Raji (cell line): ENCODE data around the gene MSH5.

Experiments
- POLR2A ChIP-seq: IDR thresholded peaks from 2 replicates; pipeline ENCODE4 v1.6.1; 2011; ENCODE audit warnings: low read depth, low read length, control low read depth; ENCODE audit not compliant: insufficient read depth

Gene MSH5

GRCh38 chr6:31775184-31775583, 35.4 kb downstream of the MSH5 start:
- no peak for TF ChIP-seq POLR2A

GRCh38 chr6:31775633-31776484, 36.1 kb downstream of the MSH5 start:
- TF ChIP-seq POLR2A: no peak

GRCh38 chr6:31776485-31776988, 36.7 kb downstream of the MSH5 start:
- TF ChIP-seq POLR2A: no peak

GRCh38 chr6:31776989-31777666, 37.3 kb downstream of the MSH5 start, which contains the start of gene VWA7:
Gene VWA7 (minus strand): TSS chr6:31777328. CDS start chr6:31776779, 549 bp downstream.
- TF ChIP-seq POLR2A: no peak

GRCh38 chr6:31777667-31778050, 37.9 kb downstream of the MSH5 start:
- TF ChIP-seq POLR2A: no peak

- no peak for TF ChIP-seq POLR2A
Measured at GRCh38 chr6:31778193-31778592, 38.4 kb downstream of the MSH5 start.

- no peak for TF ChIP-seq POLR2A
Measured at GRCh38 chr6:31778999-31779885, 39.4 kb downstream of the MSH5 start.

GRCh38 chr6:31779908-31780307, 40.1 kb downstream of the MSH5 start:
- no peak for TF ChIP-seq POLR2A

GRCh38 chr6:31780507-31781243, 40.9 kb downstream of the MSH5 start:
- no peak for TF ChIP-seq POLR2A

GRCh38 chr6:31781244-31782125, 41.7 kb downstream of the MSH5 start:
- no peak for TF ChIP-seq POLR2A

- TF ChIP-seq POLR2A: no peak
Measured at GRCh38 chr6:31782126-31782855, 42.5 kb downstream of the MSH5 start.

- TF ChIP-seq POLR2A: no peak
Measured at GRCh38 chr6:31784098-31784925, 44.5 kb downstream of the MSH5 start.
